GM18517 (cell line): ENCODE data around the gene ELF2.
"Not testable (repeated sequence)": the region's sequence is repeated elsewhere in the genome, so short reads cannot be mapped to it uniquely, and the experiment has no call there.

Experiments
- ATAC-seq: cut with Tn5 transposase; IDR thresholded peaks from one replicate; pipeline ENCODE4 v1.9.1; 2021; ENCODE audit warnings: mild to moderate bottlenecking, moderate library complexity; ENCODE audit not compliant: unreplicated experiment

The ELF2 gene

DNA sequence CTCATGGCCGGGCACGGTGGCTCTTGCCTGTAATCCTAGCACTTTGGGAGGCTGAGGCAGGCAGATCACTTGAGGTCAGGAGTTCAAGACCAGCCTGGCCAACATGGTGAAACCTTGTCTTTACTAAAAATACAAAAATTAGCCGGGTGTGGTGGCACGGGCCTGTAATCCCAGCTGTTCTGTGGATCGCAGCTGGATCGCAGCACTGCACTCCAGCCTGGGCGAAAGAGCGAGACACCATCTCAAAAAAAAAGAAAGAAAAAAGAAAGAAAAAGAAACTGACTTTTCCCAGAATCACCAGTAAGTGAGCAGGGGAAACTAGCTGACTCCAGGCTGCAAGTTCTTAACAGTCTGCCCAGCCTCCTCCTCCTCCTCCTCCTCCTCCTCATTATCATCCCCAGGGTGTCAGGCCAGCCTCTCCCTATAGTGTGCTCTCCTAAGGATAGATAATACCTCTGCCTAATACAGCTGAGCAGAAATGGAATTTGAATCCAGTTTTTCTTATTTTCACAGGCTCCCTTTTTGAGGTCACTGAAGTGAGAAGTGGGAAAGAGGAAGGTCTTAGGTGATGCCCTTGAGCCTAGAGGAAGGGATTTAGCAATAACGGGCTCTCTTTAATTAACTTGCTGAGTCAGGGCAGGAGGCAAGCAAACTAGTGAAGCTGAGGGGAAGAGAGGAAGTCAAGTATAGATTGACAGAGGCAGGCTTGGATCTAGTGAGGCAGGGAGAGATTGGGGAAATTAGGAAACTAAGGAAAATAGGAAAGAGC is 11.8 kb upstream of the ELF2 start:
- no peak for ATAC-seq

DNA sequence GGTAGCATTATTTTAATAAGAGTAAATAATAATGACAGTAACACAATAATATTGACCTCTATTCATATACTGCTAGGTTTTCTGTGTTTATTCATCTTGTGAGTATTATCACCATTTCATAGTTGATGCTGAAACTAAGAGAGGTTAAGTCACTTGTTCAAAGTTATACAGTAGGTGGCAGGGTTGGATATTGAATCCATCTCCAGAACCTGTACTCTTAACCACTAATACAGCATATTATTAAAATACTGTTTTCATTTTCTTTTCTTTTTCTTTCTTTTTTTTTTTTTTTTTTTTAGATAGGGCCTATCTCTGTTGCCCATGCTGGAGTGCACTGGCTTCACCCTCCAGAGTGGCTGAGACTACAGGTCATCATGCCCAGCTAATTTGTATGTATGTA is 7.1 kb upstream of the ELF2 start:
- ATAC-seq: no peak

DNA sequence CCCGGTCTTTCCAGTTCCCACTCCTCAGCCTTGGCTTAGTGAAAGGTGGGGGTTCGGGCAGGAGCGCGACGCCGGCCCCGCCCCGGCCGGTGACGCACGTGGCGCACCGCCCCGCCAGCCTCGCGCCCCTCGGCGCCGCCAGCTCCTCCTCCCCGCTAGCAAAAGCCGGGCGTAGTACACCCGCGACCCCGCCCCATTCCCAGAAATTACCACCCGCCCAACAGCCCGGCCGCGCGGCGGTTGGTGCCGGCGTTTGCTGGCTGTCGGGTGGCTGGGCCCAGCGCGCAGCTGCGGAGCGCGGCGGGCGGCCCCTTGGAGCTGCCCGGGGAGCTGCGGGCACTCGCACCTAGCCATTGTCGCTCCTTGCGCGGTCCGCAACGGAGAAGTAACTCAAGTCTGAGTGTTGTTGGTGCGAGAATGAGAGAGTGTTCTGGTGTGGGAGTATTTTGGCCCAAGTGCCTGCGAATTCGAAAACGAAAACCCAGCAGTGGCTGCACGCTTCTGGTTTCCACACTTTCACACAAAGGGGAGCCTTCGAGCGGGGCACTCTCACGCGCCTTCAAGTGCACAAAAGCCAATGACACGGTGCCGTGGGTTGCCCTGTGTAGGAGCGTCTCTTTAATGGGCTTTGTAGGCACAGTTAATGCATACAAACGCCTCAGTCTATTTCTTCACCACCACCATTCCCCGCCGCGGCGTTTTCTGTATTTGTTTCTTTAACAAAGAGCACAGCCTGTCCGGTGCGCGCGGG is 1.0 kb upstream of the ELF2 start:
- ATAC-seq: peak; percentile 73

DNA sequence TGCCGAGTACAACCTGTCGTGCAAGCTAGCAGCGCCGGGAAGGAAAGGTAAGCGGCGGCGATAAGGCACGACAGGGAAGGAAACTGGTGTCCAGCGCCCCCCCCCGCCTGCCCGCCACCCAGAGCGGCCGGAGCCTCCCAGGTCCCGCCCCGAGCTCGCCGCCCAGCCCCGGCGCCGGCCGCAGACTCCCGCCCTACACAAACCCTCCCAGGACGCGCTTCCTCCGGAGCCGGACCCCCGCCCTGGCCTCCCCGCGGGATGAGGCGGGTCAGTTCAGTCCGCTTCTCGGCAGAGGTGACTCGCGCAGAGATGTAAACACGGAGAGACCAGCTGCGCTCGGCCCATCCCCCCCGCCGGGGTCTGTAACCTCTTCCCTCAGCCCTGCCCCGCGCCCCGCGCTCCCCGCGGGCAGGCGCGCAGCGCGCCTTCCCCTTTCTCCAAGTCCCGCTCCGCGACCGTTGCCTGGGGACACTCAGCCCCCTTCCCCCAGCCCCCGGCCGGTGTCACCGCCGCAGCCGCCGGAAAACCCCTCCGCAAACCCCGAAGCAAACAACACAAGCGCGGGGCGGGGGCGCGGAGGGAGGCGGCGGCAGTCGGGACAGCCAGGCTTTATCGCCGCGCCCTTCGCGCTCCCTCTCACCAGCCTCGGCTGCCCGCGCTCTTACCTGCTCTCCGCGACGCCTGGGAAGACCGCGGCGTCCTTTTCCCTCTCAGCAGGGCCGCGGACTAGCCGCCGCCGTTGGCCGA is 543 bp downstream of the ELF2 start:
- peak; percentile 13 for ATAC-seq

DNA sequence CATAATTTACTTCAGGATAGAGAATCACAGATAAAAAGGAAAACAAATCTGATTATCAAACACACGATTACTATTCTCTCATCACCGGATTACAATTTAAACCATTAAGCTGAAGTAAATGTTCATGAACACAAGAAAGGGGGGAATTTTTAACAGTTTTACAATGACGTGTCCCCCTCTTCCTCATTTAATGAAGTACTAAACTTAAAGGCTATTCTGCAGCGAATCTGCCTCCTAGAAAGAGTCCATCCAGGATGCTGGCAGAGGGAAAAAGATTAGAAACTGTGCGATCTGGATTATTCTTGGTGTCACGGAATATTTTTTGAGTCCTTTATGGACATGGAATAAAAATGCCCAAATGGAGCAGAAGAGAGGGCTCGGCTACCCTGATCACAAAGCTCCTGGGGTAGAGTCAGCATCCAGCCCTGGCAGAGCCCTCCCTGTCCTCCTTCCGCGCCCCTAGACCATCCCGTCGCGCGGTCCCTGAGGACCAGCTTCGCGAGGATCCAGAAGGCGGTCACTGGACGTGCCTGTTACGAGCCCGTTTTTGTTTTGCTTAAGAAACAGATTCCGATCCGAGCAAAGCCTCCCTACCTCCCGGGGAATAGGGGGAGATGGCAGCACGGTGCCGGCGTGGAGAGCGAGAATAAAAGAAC is 1.2 kb downstream of the ELF2 start:
- ATAC-seq: no peak

DNA sequence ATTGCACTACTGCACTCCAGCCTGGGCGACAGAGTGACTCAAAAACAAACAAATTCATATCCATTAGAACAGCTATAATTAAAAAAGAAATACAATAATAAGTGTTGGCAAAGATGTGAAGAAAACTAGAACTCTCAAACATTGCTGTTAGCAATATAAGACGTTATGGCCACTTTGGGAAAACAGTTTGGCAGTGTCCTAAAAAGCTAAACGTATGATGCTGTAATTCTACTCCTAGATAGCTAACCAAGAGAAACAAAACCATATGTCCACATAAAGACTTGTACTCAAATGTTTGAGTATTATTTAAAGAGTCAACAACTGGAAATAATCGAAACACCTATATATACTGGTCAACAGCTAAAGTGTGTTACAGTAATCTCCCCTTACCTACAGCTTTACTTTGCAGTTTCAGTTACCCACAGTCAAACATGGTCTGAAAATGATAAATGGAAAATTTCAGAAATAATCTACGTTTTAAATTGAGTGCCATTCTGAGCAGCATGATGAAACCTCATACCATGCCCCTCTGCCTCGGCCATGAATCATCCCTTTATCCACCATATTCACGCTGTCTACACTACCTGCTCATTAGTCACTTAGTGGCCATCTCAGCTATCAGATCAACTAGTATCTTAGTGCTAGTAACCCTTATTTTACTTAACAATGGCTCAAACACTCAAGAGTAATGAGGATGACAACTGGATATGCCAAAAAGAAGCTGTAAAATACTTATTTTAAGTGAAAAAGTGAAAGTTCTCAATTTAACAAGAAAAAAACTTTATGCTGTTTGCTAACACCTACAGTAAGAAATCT is 4.9 kb downstream of the ELF2 start:
- no peak for ATAC-seq

DNA sequence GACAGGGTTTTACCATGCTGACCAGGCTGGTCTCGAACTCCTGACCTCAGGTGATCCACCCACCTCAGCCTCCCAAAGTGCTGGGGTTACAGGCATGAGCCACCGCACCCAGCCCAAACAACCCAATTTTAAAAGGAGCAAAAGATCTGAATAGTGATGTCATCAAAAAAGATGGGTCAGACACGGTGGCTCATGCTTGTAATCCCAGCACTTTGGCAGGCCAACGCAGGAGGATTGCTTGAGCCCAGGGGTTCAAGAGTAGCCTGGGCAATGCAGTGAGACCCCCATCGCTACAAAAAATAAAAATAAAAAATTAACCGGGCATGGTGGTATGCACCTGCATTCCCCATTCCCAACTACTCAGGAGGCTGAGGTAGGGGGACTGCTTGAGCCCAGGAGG is 6.1 kb downstream of the ELF2 start:
- ATAC-seq: no peak

DNA sequence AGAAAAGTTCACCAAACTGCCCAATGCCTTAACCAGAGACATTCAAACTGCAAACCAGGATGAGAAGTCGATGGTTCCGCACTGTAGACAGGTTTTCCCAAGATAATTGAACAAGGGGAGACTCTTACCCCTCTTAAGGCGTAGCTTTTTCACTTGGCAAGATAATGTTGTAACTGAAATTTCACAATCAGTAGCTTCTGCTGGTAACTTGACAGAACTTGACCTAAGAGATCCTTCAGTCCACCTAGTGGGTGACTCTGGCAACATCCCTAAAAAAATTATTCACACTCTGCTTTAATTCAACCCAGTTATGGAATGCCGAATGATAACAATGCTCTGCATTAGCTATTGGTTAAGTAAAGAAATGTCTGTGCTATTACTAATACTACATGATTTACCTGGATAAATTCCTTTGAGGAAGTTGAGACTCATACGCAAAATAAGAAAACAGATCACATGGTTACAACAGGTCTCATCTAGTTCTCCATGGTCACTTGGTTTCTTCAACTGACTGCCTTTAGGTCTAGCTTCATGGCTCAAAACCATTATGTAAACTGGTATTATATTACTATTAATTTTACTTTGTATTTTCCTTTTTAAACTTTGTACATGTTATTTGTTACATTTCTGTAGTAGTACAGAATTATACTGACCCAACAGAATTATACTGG is 9.1 kb downstream of the ELF2 start:
- ATAC-seq: no peak

DNA sequence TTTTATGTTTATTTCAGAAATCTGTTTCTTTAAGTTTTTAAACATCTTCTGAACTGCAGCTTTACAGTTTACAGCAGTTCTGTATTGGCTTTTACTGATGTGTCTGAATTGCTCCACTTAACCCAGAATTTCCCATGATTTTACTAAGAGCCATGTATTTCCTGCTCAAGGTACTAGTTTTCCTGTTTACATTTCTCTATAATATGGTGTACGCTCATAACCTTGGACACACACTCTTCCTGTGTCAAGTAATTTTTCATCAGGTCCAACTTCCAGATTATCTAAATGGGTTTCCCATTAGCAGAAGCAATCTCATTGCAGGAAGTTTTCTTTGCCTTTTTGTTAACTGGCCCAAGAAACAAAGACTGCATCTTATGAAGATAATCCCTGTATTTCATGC is 12.3 kb downstream of the ELF2 start:
- no peak for ATAC-seq

DNA sequence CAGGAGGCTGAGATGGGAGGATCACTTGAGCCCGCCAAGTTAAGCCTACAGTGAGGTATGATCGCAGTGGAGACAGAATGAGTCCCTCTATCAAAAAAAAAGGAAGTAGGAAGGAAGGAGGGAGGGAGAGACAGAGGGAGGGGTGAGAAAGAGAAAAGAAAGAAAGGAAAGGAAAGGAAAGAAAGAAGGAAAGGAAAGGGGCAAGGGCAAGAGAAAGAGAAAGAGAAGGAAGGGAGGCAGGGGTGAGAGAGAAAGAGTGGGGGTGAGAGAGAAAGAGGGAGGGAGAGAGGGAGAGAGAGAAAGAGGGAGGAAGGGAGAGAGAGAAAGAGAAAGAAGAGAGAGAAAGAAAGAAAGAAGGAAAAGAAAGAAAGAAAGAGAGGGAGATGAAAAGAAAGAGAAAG is 13.2 kb downstream of the ELF2 start:
- no peak for ATAC-seq

DNA sequence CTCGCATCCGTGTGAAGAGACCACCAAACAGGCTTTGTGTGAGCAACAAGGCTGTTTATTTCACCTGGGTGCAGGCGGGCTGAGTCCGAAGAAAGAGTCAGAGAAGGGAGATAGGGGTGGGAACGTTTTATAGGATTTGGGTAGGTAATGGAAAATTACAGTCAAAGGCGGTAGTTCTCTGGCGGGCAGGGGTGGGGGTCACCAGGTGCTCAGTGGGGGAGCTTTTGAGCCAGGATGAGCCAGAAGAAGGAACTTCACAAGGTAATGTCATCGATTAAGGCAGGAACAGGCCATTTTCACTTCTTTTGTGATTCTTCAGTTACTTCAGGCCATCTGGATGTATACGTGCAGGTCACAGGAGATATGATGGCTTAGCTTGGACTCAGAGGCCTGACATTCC is 19.0 kb downstream of the ELF2 start:
- ATAC-seq: not testable (repeated sequence)

DNA sequence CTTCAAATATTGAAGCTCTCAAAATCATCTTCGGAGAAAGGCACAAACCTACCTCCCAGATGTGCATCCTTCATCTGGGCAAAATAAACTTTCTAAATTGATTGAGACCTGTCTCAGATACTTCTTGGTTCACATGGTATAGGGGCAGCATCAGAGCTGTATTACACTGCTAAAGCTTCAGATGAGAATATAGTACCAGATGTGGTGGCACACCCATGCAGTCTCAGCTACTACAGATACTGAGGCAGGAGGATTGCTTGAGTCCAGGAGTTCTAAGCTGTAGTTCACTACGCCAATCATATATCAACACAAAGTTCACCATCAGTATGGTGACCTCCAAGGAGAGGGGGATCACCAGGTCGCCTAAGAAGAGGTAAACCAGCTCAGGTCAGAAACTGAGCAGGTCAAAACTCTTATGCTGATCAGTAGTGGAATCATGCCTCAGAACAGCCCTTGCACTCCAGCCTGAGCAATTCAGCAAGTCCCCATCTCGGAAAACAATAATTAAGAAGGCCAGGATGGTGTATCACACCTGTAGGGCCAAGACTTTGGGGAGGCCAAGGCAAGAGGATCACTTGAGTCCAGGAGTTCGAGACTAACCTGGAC is 22.0 kb downstream of the ELF2 start:
- no peak for ATAC-seq

DNA sequence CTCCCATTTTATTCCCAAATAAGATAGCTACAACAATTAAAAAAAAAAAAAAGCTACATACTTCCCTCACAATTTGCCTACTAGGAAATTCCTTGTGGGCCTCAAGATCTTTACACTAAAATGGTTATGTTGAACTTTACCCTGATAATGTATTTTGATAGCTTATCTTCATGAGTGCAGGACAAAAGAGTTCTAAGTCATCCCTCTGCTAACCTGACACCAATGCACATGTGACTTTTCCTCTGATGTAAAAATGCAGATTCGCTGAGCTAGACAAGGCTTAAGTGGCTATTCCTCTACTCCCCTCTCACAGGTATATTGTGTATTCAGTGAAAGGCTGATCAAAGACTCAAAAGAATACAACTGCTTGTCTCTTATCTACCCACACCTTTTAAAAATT is 22.5 kb downstream of the ELF2 start:
- no peak for ATAC-seq

DNA sequence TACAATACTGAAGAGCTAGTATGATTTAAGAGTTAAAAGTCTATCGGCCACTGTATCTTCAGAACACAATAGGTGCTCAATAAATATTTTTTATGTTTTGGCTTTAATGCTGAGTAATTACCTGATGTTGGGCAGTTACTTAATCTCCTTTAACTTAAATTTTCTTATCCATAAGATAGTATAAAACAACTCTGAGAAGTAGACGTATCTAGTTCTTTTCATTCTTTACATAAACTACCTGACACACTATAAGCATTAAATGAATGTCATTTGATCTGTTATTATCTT is 22.9 kb downstream of the ELF2 start:
- no peak for ATAC-seq

DNA sequence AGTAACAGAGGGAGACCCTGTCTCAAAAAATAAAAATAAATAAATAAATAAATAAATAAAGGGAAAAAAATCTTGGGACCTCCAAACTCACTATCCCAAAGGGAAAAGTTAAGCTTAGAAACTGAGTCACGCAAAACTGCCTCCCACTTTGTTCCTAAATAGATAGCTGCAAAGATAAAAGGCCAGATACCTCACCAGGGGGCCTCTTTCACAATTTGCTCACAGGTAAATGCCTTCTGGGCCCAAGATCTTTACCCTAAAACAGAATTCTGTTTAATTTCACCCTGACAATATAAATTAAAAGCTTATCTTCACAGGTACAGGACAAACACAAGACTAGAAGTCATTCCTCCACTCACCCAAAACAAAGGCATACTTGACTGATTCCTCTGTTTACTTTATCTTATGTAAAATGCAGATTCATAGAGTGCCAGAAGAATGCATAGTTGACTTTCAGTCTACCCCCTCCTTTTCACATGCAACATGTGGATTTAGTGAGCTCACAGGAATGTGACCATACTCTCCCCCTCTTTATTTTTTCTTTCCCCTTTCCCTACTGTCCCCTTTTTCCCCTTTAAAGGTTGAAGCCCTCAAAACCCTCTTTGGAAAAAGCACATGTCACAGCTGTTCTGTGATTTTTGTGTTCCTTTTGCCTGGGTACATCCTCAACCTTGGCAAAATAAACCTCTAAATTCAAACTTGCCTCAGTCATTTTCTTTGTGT is 23.4 kb downstream of the ELF2 start:
- no peak for ATAC-seq

DNA sequence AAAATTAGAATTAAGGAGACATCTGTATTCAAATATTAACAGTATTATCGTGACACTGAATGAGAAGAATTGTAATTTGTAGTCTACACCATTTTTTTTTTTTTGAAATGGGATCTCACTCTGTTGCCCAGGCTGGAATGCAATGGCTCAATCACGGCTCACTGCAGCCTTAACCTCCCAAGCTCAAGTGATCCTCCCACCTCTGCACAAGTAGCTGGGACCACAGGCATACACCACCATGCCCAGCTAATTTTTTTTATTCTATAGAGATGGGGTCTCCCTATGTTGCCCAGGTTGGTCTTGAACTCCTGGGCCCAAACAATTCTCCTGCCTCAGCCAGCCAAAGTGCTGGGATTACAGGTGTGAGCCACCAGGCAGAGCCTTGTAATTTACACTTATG is 24.8 kb downstream of the ELF2 start:
- no peak for ATAC-seq

DNA sequence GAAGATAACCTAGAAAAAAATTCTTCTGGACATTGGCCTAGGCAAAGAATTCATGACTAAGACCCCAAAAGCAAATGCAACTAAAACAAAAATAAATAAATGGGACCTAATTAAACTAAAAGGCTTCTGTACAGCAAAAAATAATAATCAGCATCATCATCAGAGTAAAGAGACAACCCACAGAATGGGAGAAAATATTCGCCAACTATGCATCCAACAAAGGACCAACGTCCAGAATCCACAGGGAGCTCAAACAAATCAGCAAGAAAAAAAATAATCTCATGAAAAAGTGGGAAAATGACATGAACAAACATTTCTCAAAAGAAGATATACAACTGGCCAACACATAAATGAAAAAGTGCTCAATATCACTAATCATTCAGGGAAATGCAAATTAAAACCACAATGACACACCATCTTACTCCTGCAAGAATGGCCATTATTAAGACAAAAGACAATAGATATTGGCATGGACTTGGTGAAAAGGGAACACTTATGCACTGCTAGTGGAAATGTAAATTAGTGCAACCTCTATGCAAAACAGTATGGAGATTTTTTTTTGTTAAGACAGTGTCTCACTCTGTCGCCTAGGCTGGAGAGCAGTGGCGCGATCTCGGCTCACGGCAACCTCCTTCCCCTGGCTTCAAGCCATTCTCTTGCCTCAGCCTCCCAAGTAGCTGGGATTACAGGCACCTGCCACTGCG is 29.9 kb downstream of the ELF2 start:
- ATAC-seq: no peak

DNA sequence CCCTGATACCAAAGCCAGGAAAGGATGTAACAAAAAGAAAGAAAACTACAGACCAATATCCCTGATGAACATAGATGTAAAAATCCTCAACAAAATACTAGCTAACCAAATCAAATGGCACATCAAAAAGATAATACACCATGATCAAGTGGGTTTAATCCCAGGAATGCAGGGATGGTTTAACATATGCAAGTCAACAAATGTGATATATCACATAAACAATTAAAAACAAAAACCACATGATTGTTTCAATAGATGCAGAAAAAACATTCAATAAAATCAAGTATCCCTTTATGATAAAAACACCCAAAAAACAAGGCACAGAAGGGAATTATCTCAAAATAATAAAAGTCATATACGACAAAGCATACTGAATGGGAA is 31.5 kb downstream of the ELF2 start:
- no peak for ATAC-seq
